OCI-LY1 (cell line): ENCODE data around the gene CCDC57.

Experiments used
- H2AFZ ChIP-seq: fragments of 200-600 bp; sonication (generic), shearing (Covaris generic); 2 replicates; pipeline ENCODE4 v1.6.0; 2014; ENCODE audit warnings: antibody characterized with exemption, mild to moderate bottlenecking, low read length
- H3F3A ChIP-seq: fragments of 200-600 bp; sonication (generic), shearing (Covaris generic); 2 replicates; pipeline ENCODE4 v1.6.0; 2014; ENCODE audit warnings: mild to moderate bottlenecking, antibody characterized with exemption, low read length, moderate library complexity; ENCODE audit not compliant: insufficient read depth
- H3K27ac ChIP-seq: fragments of 200-600 bp; sonication (generic); 2 replicates; pipeline ENCODE4 v1.5.1; 2014; ENCODE audit warnings: low read length, mixed run types, mild to moderate bottlenecking, low read depth; ENCODE audit not compliant: poor library complexity, severe bottlenecking
- H3K27me3 ChIP-seq: fragments of 200-600 bp; sonication (generic); 2 replicates; pipeline ENCODE4 v1.6.0; 2014; ENCODE audit warnings: antibody characterized with exemption, mild to moderate bottlenecking, low read length, moderate library complexity; ENCODE audit not compliant: insufficient read depth
- H3K36me3 ChIP-seq: fragments of 200-600 bp; sonication (generic); 2 replicates; pipeline ENCODE4 v1.6.1; 2014; ENCODE audit warnings: mild to moderate bottlenecking, antibody characterized with exemption, low read length, moderate library complexity, mixed read lengths; ENCODE audit not compliant: insufficient read depth
- H3K4me1 ChIP-seq: fragments of 200-600 bp; sonication (generic); 2 replicates; pipeline ENCODE4 v1.5.1; 2014; ENCODE audit warnings: mild to moderate bottlenecking, low read length, moderate library complexity; ENCODE audit not compliant: insufficient read depth, severe bottlenecking
- H3K4me2 ChIP-seq: fragments of 200-600 bp; sonication (generic), shearing (Covaris generic); 2 replicates; pipeline ENCODE4 v1.6.1; 2014; ENCODE audit warnings: low read length
- H3K4me3 ChIP-seq: fragments of 200-600 bp; sonication (generic); 2 replicates; pipeline ENCODE4 v1.5.1; 2014; ENCODE audit warnings: low read length, low read depth, mild to moderate bottlenecking, mixed read lengths; ENCODE audit not compliant: poor library complexity, severe bottlenecking
- H3K79me2 ChIP-seq: fragments of 200-600 bp; shearing (Covaris generic); 2 replicates; pipeline ENCODE4 v1.6.1; 2016; ENCODE audit warnings: mixed run types, low read length, mixed read lengths; ENCODE audit not compliant: insufficient read depth
- H3K9ac ChIP-seq: fragments of 200-600 bp; sonication (generic), shearing (Covaris generic); 2 replicates; pipeline ENCODE4 v1.6.1; 2014; ENCODE audit warnings: mild to moderate bottlenecking, low read length, mixed read lengths
- H3K9me2 ChIP-seq: fragments of 200-600 bp; sonication (generic), shearing (Covaris generic); 2 replicates; pipeline ENCODE4 v1.6.1; 2014; ENCODE audit warnings: low read depth, mild to moderate bottlenecking, low read length, mixed read lengths
- H3K9me3 ChIP-seq: fragments of 200-600 bp; shearing (Covaris generic); 2 replicates; pipeline ENCODE4 v1.6.1; 2014; ENCODE audit warnings: low read length, mixed read lengths
- H4K20me1 ChIP-seq: fragments of 200-600 bp; sonication (generic), shearing (Covaris generic); 2 replicates; pipeline ENCODE4 v1.6.0; 2016; ENCODE audit warnings: mild to moderate bottlenecking, low read length; ENCODE audit not compliant: insufficient read depth
- EZH2 ChIP-seq: fragments of 200-600 bp; sonication (generic), shearing (Covaris generic); IDR thresholded peaks from 2 replicates; pipeline ENCODE4 v1.8.0; 2017; ENCODE audit warnings: borderline replicate concordance, mixed run types, mild to moderate bottlenecking, antibody characterized with exemption, low read length, moderate library complexity, mixed read lengths
- TF ChIP-seq, protein P1 (sequence below): fragments of 200-600 bp; sonication (generic), shearing (Covaris generic); IDR thresholded peaks from 2 replicates; pipeline ENCODE4 v1.5.1; 2017; ENCODE audit warnings: mild to moderate bottlenecking, antibody characterized with exemption, low read length, moderate library complexity, mixed read lengths

Gene CCDC57

DNA sequence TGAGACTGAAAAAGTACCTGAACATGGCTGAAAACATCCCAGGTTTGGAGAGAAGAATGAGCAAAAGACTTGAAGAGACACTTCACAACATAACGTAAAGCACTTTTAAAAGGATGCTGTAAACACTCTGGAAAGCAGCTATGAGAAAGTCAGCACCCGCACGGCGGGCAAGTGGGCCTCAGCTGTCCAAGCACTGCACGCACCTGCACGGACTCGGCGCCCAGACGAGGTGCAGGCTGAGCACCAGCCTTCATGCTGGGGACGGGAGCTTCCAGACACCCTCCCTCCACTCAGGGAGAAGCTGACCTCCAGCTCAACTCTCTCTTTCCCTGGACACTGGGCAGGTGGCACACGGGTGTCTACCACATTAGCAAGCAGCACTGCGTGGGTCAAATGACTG lies 13.1 kb downstream of the CCDC57 start:
- H3K27ac ChIP-seq, result no peak overlapping the region
- no peak overlapping the region for H2AFZ ChIP-seq
- H3K4me1 ChIP-seq, result no peaks in the 10 kb centered on the region
- peaks cover 7% of the 10 kb centered on the region; the same call in 1 of the 2 replicates for H3K36me3 ChIP-seq
- H3K9me2 ChIP-seq, result no peaks in the 10 kb centered on the region
- no peaks in the 10 kb centered on the region for H3K9me3 ChIP-seq
- peaks cover 3% of the 10 kb centered on the region for H3K27me3 ChIP-seq
- H3F3A ChIP-seq, result no peaks in the 10 kb centered on the region
- TF ChIP-seq, protein P1, sequence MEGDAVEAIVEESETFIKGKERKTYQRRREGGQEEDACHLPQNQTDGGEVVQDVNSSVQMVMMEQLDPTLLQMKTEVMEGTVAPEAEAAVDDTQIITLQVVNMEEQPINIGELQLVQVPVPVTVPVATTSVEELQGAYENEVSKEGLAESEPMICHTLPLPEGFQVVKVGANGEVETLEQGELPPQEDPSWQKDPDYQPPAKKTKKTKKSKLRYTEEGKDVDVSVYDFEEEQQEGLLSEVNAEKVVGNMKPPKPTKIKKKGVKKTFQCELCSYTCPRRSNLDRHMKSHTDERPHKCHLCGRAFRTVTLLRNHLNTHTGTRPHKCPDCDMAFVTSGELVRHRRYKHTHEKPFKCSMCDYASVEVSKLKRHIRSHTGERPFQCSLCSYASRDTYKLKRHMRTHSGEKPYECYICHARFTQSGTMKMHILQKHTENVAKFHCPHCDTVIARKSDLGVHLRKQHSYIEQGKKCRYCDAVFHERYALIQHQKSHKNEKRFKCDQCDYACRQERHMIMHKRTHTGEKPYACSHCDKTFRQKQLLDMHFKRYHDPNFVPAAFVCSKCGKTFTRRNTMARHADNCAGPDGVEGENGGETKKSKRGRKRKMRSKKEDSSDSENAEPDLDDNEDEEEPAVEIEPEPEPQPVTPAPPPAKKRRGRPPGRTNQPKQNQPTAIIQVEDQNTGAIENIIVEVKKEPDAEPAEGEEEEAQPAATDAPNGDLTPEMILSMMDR, result no peak
- no peak for TF ChIP-seq EZH2
- H3K79me2 ChIP-seq, result no peaks in the 10 kb centered on the region
- no peaks in the 10 kb centered on the region for H4K20me1 ChIP-seq
- H3K4me3 ChIP-seq, result no peak overlapping the region
- no peak overlapping the region for H3K4me2 ChIP-seq
- H3K9ac ChIP-seq, result no peak overlapping the region

DNA sequence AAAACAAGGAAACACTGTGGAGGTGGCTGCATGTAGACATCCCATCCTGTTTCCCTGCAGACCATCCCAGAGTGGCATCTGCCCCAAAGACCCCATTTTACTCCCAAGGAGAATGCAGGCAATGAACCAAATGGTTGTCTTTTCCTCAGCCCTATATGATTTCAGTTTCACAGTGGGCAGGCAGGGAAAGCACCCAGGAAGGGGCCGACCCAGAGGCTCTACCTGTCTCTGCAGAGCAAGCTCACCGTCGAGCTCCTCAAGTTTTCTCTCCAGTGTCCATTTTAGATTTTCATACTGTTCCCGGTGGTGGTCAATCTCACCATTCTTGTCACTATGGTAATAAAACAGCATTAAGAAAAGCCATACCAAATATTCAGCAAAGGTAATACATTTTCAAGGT lies 14.6 kb downstream of the CCDC57 start:
- TF ChIP-seq EZH2, result no peak
- TF ChIP-seq, protein P1, result no peak
- H3K36me3 ChIP-seq, result peaks cover 7% of the 10 kb centered on the region; the same call in 1 of the 2 replicates
- no peaks in the 10 kb centered on the region for H3K9me2 ChIP-seq
- H3K27ac ChIP-seq, result no peak overlapping the region
- no peak overlapping the region for H3K9ac ChIP-seq
- no peaks in the 10 kb centered on the region for H4K20me1 ChIP-seq
- H2AFZ ChIP-seq, result no peak overlapping the region
- H3K27me3 ChIP-seq, result peaks cover 3% of the 10 kb centered on the region
- H3K79me2 ChIP-seq, result no peaks in the 10 kb centered on the region
- no peaks in the 10 kb centered on the region for H3K4me1 ChIP-seq
- no peaks in the 10 kb centered on the region for H3F3A ChIP-seq
- no peaks in the 10 kb centered on the region for H3K9me3 ChIP-seq
- no peak overlapping the region for H3K4me3 ChIP-seq
- no peak overlapping the region for H3K4me2 ChIP-seq

DNA sequence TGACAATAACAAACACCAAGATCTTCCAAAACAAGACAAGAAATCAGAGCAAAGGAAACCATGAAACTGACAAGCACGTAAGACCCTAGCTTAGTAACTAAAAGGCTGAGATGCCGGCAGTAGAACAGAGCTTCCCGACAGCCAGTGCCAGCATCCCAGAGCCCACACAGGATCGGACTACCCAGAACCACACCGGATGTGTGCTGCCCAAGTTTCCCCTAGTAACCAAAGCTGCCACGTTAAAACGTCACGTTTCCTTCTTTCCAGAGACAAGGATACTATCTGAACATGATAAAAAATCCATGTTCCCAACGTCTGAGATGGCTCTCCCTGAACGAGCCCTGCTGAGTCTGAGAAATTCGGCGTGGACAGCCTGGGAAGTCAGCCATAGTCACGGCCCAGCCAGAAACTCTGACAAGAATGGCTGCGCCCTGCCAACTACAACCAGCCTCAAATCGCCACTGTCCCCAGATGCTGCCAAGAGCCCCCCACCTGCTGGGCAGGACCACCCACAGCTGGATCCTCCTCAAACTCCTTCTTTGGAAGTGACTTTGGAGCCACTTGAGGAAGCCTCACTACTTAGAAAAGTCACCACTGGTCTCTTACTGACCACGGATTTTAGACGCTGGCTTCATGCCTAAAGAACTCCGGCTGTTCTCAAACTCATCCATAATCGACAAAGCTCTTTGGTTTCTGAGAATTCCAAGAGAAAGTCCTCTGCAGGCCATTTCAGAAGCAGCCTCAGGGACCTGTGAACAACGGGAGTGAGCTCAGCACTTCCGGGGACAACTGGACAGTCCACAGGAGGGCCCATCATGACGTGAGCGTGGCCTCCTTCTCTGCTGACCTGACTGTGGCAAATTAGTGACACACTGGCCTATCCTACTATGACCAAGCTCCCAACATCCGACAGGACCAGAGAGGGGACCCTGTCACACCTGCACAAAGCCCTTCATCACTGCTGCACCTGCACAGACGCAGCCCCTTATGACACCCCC lies 16.7 kb downstream of the CCDC57 start:
- Histone ChIP-seq H3K79me2 (no peaks in the 10 kb centered on the region), H3K9me3 (no peaks in the 10 kb centered on the region), H2AFZ (no peak overlapping the region), H4K20me1 (no peaks in the 10 kb centered on the region), H3K9me2 (no peaks in the 10 kb centered on the region), H3K36me3 (peaks cover 7% of the 10 kb centered on the region; the same call in 1 of the 2 replicates), H3F3A (no peaks in the 10 kb centered on the region), H3K9ac (no peak overlapping the region), H3K27ac (no peak overlapping the region), H3K27me3 (no peaks in the 10 kb centered on the region; the same call in 1 of the 2 replicates), H3K4me3 (no peak overlapping the region), H3K4me2 (no peak overlapping the region), H3K4me1 (no peaks in the 10 kb centered on the region)
- TF ChIP-seq EZH2, result no peak
- TF ChIP-seq, protein P1, result no peak
